ENCODE measurements around the gene TM4SF5.

The TM4SF5 gene

DNA sequence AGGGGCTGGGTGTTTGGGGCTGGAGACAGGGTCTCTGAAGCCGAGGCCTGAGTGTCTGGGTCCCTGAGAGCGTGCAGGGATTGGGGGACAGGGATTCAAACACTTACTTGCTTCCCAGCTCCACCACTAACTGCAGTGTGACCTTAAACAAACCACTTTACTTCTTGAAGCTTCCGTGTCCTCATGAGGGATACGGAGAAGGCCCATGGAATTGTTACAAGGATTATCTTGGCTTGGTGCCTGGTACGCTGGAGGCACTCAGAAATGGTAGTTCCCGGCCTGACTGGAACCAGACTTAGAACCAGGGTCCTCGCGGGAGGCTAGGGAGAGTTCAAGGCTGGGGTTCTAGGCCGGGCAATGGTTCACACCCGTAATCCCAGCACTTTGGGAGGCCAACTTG lies 29.1 kb upstream of the TM4SF5 start:
- Histone ChIP-seq H3K4me3 (replicated peaks; ENCODE audit: insufficient read depth, low read length) (no peak overlapping the region), H3K27ac (replicated peaks) (no peak overlapping the region), H3K27me3 (ENCODE audit: insufficient read depth, poor library complexity, severe bottlenecking) (peaks cover 10% of the 10 kb centered on the region)
- DNase-seq (ENCODE audit: low read depth in 1 of 2, low spot score in 1 of 2), result no peak
- TF ChIP-seq SPI1 (IDR thresholded peaks at IDR 0.05; ENCODE audit: borderline replicate concordance, low read depth), result no peak
- TF ChIP-seq POLR2AphosphoS5 (IDR thresholded peaks at IDR 0.05; ENCODE audit: low read depth), result no peak
- no peak for TF ChIP-seq GABPA (IDR thresholded peaks at IDR 0.05; ENCODE audit: low read depth)
- TF ChIP-seq, protein P1, sequence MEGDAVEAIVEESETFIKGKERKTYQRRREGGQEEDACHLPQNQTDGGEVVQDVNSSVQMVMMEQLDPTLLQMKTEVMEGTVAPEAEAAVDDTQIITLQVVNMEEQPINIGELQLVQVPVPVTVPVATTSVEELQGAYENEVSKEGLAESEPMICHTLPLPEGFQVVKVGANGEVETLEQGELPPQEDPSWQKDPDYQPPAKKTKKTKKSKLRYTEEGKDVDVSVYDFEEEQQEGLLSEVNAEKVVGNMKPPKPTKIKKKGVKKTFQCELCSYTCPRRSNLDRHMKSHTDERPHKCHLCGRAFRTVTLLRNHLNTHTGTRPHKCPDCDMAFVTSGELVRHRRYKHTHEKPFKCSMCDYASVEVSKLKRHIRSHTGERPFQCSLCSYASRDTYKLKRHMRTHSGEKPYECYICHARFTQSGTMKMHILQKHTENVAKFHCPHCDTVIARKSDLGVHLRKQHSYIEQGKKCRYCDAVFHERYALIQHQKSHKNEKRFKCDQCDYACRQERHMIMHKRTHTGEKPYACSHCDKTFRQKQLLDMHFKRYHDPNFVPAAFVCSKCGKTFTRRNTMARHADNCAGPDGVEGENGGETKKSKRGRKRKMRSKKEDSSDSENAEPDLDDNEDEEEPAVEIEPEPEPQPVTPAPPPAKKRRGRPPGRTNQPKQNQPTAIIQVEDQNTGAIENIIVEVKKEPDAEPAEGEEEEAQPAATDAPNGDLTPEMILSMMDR (IDR thresholded peaks at IDR 0.05; ENCODE audit: insufficient read depth, low read length), result no peak
- TF ChIP-seq, protein P2, sequence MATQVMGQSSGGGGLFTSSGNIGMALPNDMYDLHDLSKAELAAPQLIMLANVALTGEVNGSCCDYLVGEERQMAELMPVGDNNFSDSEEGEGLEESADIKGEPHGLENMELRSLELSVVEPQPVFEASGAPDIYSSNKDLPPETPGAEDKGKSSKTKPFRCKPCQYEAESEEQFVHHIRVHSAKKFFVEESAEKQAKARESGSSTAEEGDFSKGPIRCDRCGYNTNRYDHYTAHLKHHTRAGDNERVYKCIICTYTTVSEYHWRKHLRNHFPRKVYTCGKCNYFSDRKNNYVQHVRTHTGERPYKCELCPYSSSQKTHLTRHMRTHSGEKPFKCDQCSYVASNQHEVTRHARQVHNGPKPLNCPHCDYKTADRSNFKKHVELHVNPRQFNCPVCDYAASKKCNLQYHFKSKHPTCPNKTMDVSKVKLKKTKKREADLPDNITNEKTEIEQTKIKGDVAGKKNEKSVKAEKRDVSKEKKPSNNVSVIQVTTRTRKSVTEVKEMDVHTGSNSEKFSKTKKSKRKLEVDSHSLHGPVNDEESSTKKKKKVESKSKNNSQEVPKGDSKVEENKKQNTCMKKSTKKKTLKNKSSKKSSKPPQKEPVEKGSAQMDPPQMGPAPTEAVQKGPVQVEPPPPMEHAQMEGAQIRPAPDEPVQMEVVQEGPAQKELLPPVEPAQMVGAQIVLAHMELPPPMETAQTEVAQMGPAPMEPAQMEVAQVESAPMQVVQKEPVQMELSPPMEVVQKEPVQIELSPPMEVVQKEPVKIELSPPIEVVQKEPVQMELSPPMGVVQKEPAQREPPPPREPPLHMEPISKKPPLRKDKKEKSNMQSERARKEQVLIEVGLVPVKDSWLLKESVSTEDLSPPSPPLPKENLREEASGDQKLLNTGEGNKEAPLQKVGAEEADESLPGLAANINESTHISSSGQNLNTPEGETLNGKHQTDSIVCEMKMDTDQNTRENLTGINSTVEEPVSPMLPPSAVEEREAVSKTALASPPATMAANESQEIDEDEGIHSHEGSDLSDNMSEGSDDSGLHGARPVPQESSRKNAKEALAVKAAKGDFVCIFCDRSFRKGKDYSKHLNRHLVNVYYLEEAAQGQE (IDR thresholded peaks at IDR 0.05; ENCODE audit: insufficient replicate concordance, low read depth), result no peak

DNA sequence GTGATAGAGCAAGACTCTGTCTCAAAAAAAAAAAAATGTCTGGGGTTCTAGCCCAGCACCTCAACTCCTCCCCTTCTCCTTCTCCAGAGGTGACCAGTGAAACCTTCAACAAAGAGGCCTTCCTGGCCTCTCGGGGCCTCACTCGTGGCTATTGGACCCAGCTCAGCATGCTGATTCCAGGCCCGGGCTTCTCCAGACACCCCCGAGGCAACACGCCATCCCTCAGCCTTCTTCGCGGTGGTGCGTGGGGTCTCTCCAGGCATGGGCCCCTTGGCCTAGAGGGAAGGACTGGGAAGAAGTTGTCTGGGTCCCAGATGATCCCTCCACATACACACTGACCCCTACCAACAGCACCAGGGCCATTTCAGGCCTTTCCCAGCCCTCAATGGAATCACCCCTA lies 28.5 kb upstream of the TM4SF5 start:
- no peak for DNase-seq (ENCODE audit: low read depth in 1 of 2, low spot score in 1 of 2)
- TF ChIP-seq GABPA (IDR thresholded peaks at IDR 0.05; ENCODE audit: low read depth) (no peak), SPI1 (IDR thresholded peaks at IDR 0.05; ENCODE audit: borderline replicate concordance, low read depth) (no peak), POLR2AphosphoS5 (IDR thresholded peaks at IDR 0.05; ENCODE audit: low read depth) (no peak)
- TF ChIP-seq, protein P2 (IDR thresholded peaks at IDR 0.05; ENCODE audit: insufficient replicate concordance, low read depth), result no peak
- TF ChIP-seq, protein P1 (IDR thresholded peaks at IDR 0.05; ENCODE audit: insufficient read depth, low read length), result no peak
- H3K27me3 ChIP-seq (ENCODE audit: insufficient read depth, poor library complexity, severe bottlenecking), result peaks cover 10% of the 10 kb centered on the region
- H3K27ac ChIP-seq (replicated peaks), result no peak overlapping the region
- no peak overlapping the region for H3K4me3 ChIP-seq (replicated peaks; ENCODE audit: insufficient read depth, low read length)

DNA sequence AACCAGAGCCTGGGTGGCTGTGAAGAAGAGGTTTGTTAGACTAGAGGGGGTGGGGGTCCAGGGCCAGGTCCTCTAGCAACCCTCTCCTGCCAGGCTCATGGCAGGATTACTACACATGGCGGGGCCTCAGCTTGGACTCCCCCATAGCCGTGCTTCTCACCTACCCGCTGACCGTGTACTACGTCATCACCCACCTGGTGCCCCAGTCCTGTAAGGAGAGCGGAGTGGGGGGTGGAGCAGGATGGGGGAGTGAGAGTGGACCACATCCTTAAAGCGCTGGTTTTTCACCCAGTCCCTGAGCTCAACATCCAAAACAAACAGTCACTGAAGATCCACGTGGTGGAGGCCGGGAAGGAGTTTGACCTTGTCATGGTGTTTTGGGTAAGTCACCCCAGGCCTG lies 27.8 kb upstream of the TM4SF5 start:
- Histone ChIP-seq H3K27me3 (ENCODE audit: insufficient read depth, poor library complexity, severe bottlenecking) (peaks cover 5% of the 10 kb centered on the region), H3K4me3 (replicated peaks; ENCODE audit: insufficient read depth, low read length) (no peak overlapping the region), H3K27ac (replicated peaks) (no peak overlapping the region)
- TF ChIP-seq, protein P2 (IDR thresholded peaks at IDR 0.05; ENCODE audit: insufficient replicate concordance, low read depth), result no peak
- no peak for TF ChIP-seq SPI1 (IDR thresholded peaks at IDR 0.05; ENCODE audit: borderline replicate concordance, low read depth)
- TF ChIP-seq, protein P1 (IDR thresholded peaks at IDR 0.05; ENCODE audit: insufficient read depth, low read length), result no peak
- TF ChIP-seq POLR2AphosphoS5 (IDR thresholded peaks at IDR 0.05; ENCODE audit: low read depth), result no peak
- TF ChIP-seq GABPA (IDR thresholded peaks at IDR 0.05; ENCODE audit: low read depth), result no peak
- no peak for DNase-seq (ENCODE audit: low read depth in 1 of 2, low spot score in 1 of 2)

All from HL-60 (cell line).